OCI-LY1 (cell line): ENCODE measurements around the gene GON4L.

Experiments used
- H2AFZ ChIP-seq: fragments of 200-600 bp; sonication (generic), shearing (Covaris generic); 2 replicates; pipeline ENCODE4 v1.6.0; 2014; ENCODE audit warnings: antibody characterized with exemption, mild to moderate bottlenecking, low read length
- H3F3A ChIP-seq: fragments of 200-600 bp; sonication (generic), shearing (Covaris generic); 2 replicates; pipeline ENCODE4 v1.6.0; 2014; ENCODE audit warnings: mild to moderate bottlenecking, antibody characterized with exemption, low read length, moderate library complexity; ENCODE audit not compliant: insufficient read depth
- H3K27ac ChIP-seq: fragments of 200-600 bp; sonication (generic); 2 replicates; pipeline ENCODE4 v1.5.1; 2014; ENCODE audit warnings: low read length, mixed run types, mild to moderate bottlenecking, low read depth; ENCODE audit not compliant: poor library complexity, severe bottlenecking
- H3K27me3 ChIP-seq: fragments of 200-600 bp; sonication (generic); 2 replicates; pipeline ENCODE4 v1.6.0; 2014; ENCODE audit warnings: antibody characterized with exemption, mild to moderate bottlenecking, low read length, moderate library complexity; ENCODE audit not compliant: insufficient read depth
- H3K36me3 ChIP-seq: fragments of 200-600 bp; sonication (generic); 2 replicates; pipeline ENCODE4 v1.6.1; 2014; ENCODE audit warnings: mild to moderate bottlenecking, antibody characterized with exemption, low read length, moderate library complexity, mixed read lengths; ENCODE audit not compliant: insufficient read depth
- H3K4me1 ChIP-seq: fragments of 200-600 bp; sonication (generic); 2 replicates; pipeline ENCODE4 v1.5.1; 2014; ENCODE audit warnings: mild to moderate bottlenecking, low read length, moderate library complexity; ENCODE audit not compliant: insufficient read depth, severe bottlenecking
- H3K4me2 ChIP-seq: fragments of 200-600 bp; sonication (generic), shearing (Covaris generic); 2 replicates; pipeline ENCODE4 v1.6.1; 2014; ENCODE audit warnings: low read length
- H3K4me3 ChIP-seq: fragments of 200-600 bp; sonication (generic); 2 replicates; pipeline ENCODE4 v1.5.1; 2014; ENCODE audit warnings: low read length, low read depth, mild to moderate bottlenecking, mixed read lengths; ENCODE audit not compliant: poor library complexity, severe bottlenecking
- H3K79me2 ChIP-seq: fragments of 200-600 bp; shearing (Covaris generic); 2 replicates; pipeline ENCODE4 v1.6.1; 2016; ENCODE audit warnings: mixed run types, low read length, mixed read lengths; ENCODE audit not compliant: insufficient read depth
- H3K9ac ChIP-seq: fragments of 200-600 bp; sonication (generic), shearing (Covaris generic); 2 replicates; pipeline ENCODE4 v1.6.1; 2014; ENCODE audit warnings: mild to moderate bottlenecking, low read length, mixed read lengths
- H3K9me2 ChIP-seq: fragments of 200-600 bp; sonication (generic), shearing (Covaris generic); 2 replicates; pipeline ENCODE4 v1.6.1; 2014; ENCODE audit warnings: low read depth, mild to moderate bottlenecking, low read length, mixed read lengths
- H3K9me3 ChIP-seq: fragments of 200-600 bp; shearing (Covaris generic); 2 replicates; pipeline ENCODE4 v1.6.1; 2014; ENCODE audit warnings: low read length, mixed read lengths
- H4K20me1 ChIP-seq: fragments of 200-600 bp; sonication (generic), shearing (Covaris generic); 2 replicates; pipeline ENCODE4 v1.6.0; 2016; ENCODE audit warnings: mild to moderate bottlenecking, low read length; ENCODE audit not compliant: insufficient read depth
- CTCF ChIP-seq: fragments of 200-600 bp; sonication (generic), shearing (Covaris generic); IDR thresholded peaks from 2 replicates; pipeline ENCODE4 v1.5.1; 2017; ENCODE audit warnings: mild to moderate bottlenecking, antibody characterized with exemption, low read length, moderate library complexity, mixed read lengths
- EZH2 ChIP-seq: fragments of 200-600 bp; sonication (generic), shearing (Covaris generic); IDR thresholded peaks from 2 replicates; pipeline ENCODE4 v1.8.0; 2017; ENCODE audit warnings: borderline replicate concordance, mixed run types, mild to moderate bottlenecking, antibody characterized with exemption, low read length, moderate library complexity, mixed read lengths

The GON4L gene

GRCh38 chr1:155872527-155872926, 15.5 kb upstream of the GON4L start:
- no peaks in the 10 kb centered on the region for H3K27me3 ChIP-seq
- TF ChIP-seq EZH2 (no peak), CTCF (no peak)
- no peaks in the 10 kb centered on the region for H3K79me2 ChIP-seq
- peaks cover 3% of the 10 kb centered on the region; the same call in 1 of the 2 replicates for H3K36me3 ChIP-seq
- H3K27ac ChIP-seq, result no peak overlapping the region
- H3K9me2 ChIP-seq, result no peaks in the 10 kb centered on the region
- no peaks in the 10 kb centered on the region for H3K9me3 ChIP-seq
- H3F3A ChIP-seq, result no peaks in the 10 kb centered on the region
- H3K9ac ChIP-seq, result no peak overlapping the region
- H3K4me3 ChIP-seq, result no peak overlapping the region
- H4K20me1 ChIP-seq, result no peaks in the 10 kb centered on the region
- H3K4me2 ChIP-seq, result no peak overlapping the region
- no peaks in the 10 kb centered on the region for H3K4me1 ChIP-seq
- no peak overlapping the region for H2AFZ ChIP-seq

- no peaks in the 10 kb centered on the region for H3K79me2 ChIP-seq
- no peak overlapping the region for H3K4me3 ChIP-seq
- no peak overlapping the region for H2AFZ ChIP-seq
- no peak overlapping the region for H3K27ac ChIP-seq
- H4K20me1 ChIP-seq, result no peaks in the 10 kb centered on the region
- no peaks in the 10 kb centered on the region for H3K9me3 ChIP-seq
- no peak overlapping the region for H3K9ac ChIP-seq
- H3K27me3 ChIP-seq, result no peaks in the 10 kb centered on the region
- no peaks in the 10 kb centered on the region for H3F3A ChIP-seq
- no peaks in the 10 kb centered on the region for H3K4me1 ChIP-seq
- TF ChIP-seq CTCF, result no peak
- no peak for TF ChIP-seq EZH2
- H3K4me2 ChIP-seq, result no peak overlapping the region
- peaks cover 3% of the 10 kb centered on the region; the same call in 1 of the 2 replicates for H3K36me3 ChIP-seq
- no peaks in the 10 kb centered on the region for H3K9me2 ChIP-seq
Observed at GRCh38 chr1:155871390-155871789, 14.4 kb upstream of the GON4L start.

GRCh38 chr1:155867766-155868165, 10.8 kb upstream of the GON4L start:
- Histone ChIP-seq H3K9me3 (no peaks in the 10 kb centered on the region), H3K4me2 (no peak overlapping the region), H3F3A (no peaks in the 10 kb centered on the region), H3K27me3 (no peaks in the 10 kb centered on the region), H3K4me3 (no peak overlapping the region), H4K20me1 (no peaks in the 10 kb centered on the region), H3K79me2 (no peaks in the 10 kb centered on the region), H3K4me1 (no peaks in the 10 kb centered on the region), H3K9ac (no peak overlapping the region), H3K36me3 (peaks cover 3% of the 10 kb centered on the region; the same call in 1 of the 2 replicates), H3K9me2 (no peaks in the 10 kb centered on the region), H3K27ac (no peak overlapping the region), H2AFZ (no peak overlapping the region)
- TF ChIP-seq EZH2 (no peak), CTCF (no peak)
